Ramos (cell line): Measurements from ENCODE around the gene MSN.
"Not testable (repeated sequence)": the region's sequence is repeated elsewhere in the genome, so short reads cannot be mapped to it uniquely, and the experiment has no call there.

ENCODE experiments used
- in situ Hi-C: fragments of 300-500 bp; cut with MboI; formaldehyde crosslinking; loops from one replicate; pipeline ENCODE4 v1.14.3; 2022; ENCODE audit warnings: low sequenced_read_pairs; ENCODE audit not compliant: unreplicated experiment

MSN gene

GRCh38 chrX:65707151-65707550 is 39.7 kb downstream of the MSN start:
- in situ Hi-C loops, result no loop called here

- in situ Hi-C loops, result no loop called here
Measured at GRCh38 chrX:65712005-65712806, 44.8 kb downstream of the MSN start.

- in situ Hi-C loops, result no loop called here
Measured at GRCh38 chrX:65718538-65718937, 51.1 kb downstream of the MSN start.

GRCh38 chrX:65720381-65720964 is 53.0 kb downstream of the MSN start:
- in situ Hi-C loops, result no loop called here

GRCh38 chrX:65723706-65724105 is 56.3 kb downstream of the MSN start:
- in situ Hi-C loops, result no loop called here

- in situ Hi-C loops, result no loop called here
Measured at GRCh38 chrX:65726715-65727114, 59.3 kb downstream of the MSN start.

GRCh38 chrX:65731684-65732289 is 64.3 kb downstream of the MSN start:
- in situ Hi-C loops, result no loop called here

- in situ Hi-C loops, result no loop called here
Measured at GRCh38 chrX:65740909-65741308, 73.5 kb downstream of the MSN start.

GRCh38 chrX:65741823-65742222 is 74.4 kb downstream of the MSN start:
- in situ Hi-C loops, result no loop called here

- in situ Hi-C loops, result no loop called here
Measured at GRCh38 chrX:65744965-65745364, 77.5 kb downstream of the MSN start.

GRCh38 chrX:65745427-65745826 is 78.0 kb downstream of the MSN start:
- in situ Hi-C loops, result no loop called here

- in situ Hi-C loops, result no loop called here
Measured at GRCh38 chrX:65745992-65746391, 78.5 kb downstream of the MSN start.

GRCh38 chrX:65750674-65751469 is 83.4 kb downstream of the MSN start:
- in situ Hi-C loops, result no loop called here

GRCh38 chrX:65751519-65751918 is 84.1 kb downstream of the MSN start:
- in situ Hi-C loops, result no loop called here

- in situ Hi-C loops, result no loop called here
Measured at GRCh38 chrX:65752294-65752693, 84.8 kb downstream of the MSN start.

GRCh38 chrX:65755786-65756185 is 88.3 kb downstream of the MSN start:
- in situ Hi-C loops, result no loop called here

- in situ Hi-C loops, result no loop called here
Measured at GRCh38 chrX:65757943-65758342, 90.5 kb downstream of the MSN start.

- in situ Hi-C loops, result no loop called here
Measured at GRCh38 chrX:65758505-65758904, 91.1 kb downstream of the MSN start.

- in situ Hi-C loops, result not testable (repeated sequence)
Measured at GRCh38 chrX:65759525-65759924, 92.1 kb downstream of the MSN start.

GRCh38 chrX:65769564-65770292 is 102.3 kb downstream of the MSN start:
- in situ Hi-C loops, result no loop called here
